GM12875 (cell line): Measurements from ENCODE around the gene MMP24.

Source experiments
- H3K4me3 ChIP-seq: one replicate; pipeline ENCODE4 v1.5.1; 2011; ENCODE audit warnings: low read depth, low read length, control low read depth
- TF ChIP-seq, protein P1 (sequence below): IDR thresholded peaks from 2 replicates; pipeline ENCODE4 v1.5.1; 2011; ENCODE audit warnings: low read depth, mild to moderate bottlenecking, control low read depth, inconsistent platforms, low read length, moderate library complexity, borderline replicate concordance; ENCODE audit not compliant: insufficient read depth

MMP24 gene

DNA sequence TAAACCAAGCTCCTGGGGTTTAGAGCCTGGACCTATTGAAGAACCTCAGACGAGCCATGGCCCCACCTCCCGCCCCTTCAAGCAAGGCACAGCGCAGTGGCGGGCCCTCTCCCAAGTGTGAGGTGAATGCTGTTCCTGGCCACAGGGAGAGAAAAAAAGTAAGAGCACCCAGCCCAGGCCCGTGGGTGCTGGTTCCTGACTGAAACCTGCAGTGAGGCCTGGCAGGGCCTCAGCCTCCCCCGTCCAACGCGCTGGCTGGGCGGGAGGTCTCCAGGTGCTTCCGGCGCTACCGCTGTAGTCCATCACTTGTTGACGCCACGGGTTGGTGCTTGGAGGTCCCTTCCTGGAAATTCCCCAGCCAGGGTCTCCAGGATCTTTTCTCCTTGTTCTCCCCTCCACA is 71.2 kb downstream of the MMP24 start:
- TF ChIP-seq, protein P1, sequence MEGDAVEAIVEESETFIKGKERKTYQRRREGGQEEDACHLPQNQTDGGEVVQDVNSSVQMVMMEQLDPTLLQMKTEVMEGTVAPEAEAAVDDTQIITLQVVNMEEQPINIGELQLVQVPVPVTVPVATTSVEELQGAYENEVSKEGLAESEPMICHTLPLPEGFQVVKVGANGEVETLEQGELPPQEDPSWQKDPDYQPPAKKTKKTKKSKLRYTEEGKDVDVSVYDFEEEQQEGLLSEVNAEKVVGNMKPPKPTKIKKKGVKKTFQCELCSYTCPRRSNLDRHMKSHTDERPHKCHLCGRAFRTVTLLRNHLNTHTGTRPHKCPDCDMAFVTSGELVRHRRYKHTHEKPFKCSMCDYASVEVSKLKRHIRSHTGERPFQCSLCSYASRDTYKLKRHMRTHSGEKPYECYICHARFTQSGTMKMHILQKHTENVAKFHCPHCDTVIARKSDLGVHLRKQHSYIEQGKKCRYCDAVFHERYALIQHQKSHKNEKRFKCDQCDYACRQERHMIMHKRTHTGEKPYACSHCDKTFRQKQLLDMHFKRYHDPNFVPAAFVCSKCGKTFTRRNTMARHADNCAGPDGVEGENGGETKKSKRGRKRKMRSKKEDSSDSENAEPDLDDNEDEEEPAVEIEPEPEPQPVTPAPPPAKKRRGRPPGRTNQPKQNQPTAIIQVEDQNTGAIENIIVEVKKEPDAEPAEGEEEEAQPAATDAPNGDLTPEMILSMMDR = no peak
- no peak overlapping the region for H3K4me3 ChIP-seq

DNA sequence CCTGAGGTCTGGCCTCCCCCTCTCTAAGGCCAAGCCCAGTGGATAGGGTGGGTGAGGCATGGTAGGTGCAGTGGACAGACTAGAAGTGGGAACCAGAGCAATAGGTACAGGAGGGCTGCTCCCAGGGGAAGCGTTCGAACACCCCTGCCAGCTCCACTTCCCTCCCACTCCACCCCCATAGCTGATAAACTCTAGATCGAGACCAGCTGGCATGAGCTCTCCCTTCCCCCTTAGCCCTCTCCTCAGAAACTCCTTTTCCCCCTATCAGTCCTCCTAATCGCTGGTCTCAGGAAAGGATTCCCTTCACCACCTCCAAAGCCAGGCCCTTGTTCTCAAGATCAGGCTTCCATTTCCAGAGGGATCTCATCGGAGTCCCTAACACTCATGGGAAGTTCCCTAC is 71.8 kb downstream of the MMP24 start:
- TF ChIP-seq, protein P1 = no peak
- no peak overlapping the region for H3K4me3 ChIP-seq

GRCh38 chr20:35299780-35300179 is 73.3 kb downstream of the MMP24 start:
- H3K4me3 ChIP-seq = no peak overlapping the region
- TF ChIP-seq, protein P1 = no peak

GRCh38 chr20:35300469-35301262 is 74.2 kb downstream of the MMP24 start:
- TF ChIP-seq, protein P1 = no peak
- H3K4me3 ChIP-seq = no peak overlapping the region

DNA sequence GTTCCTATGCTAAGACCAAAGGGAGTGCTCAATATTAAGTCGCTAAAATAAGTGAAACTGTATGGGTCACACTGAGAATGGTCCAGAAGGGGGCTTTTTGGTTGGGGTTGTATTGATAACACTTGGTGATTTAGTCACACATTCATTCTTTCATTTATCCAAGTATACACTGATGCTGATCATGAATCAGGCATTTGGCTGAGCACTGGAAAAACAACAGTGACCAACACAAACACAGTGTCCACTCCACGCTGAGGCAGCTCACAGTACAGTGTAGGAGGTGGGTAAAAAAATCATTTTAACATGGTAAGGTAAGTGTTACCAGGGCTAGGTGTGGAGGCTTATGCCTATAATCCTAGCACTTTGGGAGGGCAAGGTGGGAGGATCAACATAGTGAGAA is 74.9 kb downstream of the MMP24 start:
- H3K4me3 ChIP-seq = no peak overlapping the region
- TF ChIP-seq, protein P1 = no peak

- TF ChIP-seq, protein P1 = no peak
Observed at GRCh38 chr20:35302421-35303335, 76.2 kb downstream of the MMP24 start.

More at GRCh38 chr20:35302421-35303335, 76.2 kb downstream of the MMP24 start:
- no peak overlapping the region for H3K4me3 ChIP-seq
